ENCODE measurements around the gene DNAJC5. TPM values are rescaled to one million over a fixed set of nuclear protein-coding genes. Genes with fewer than 3 reads are reported as not detected.
"Not testable (repeated sequence)": the region's sequence is repeated elsewhere in the genome, so short reads cannot be mapped to it uniquely, and the experiment has no call there.

The DNAJC5 gene
- total RNA-seq, 1 donor from 2014 or later: 53.9 TPM

- TF ChIP-seq CTCF (IDR thresholded peaks at IDR 0.05; ENCODE audit: insufficient read depth, low read length, poor library complexity, severe bottlenecking): no peak
- H3K36me3 ChIP-seq (ENCODE audit: control insufficient read depth, insufficient read depth, low read length): peaks cover 2% of the 10 kb centered on the region
- H3K27me3 ChIP-seq (ENCODE audit: control insufficient read depth, insufficient read depth, low read length): no peaks in the 10 kb centered on the region
These were observed 64.2 kb downstream of the DNAJC5 start for GRCh38 chr20:63958964-63959698.

GRCh38 chr20:63959699-63960075, 64.8 kb downstream of the DNAJC5 start:
- H3K27me3 ChIP-seq (ENCODE audit: control insufficient read depth, insufficient read depth, low read length): no peaks in the 10 kb centered on the region
- no peak overlapping the region for H3K4me3 ChIP-seq (ENCODE audit: low read depth, low read length)
- peaks cover 2% of the 10 kb centered on the region for H3K36me3 ChIP-seq (ENCODE audit: control insufficient read depth, insufficient read depth, low read length)
- no peak for TF ChIP-seq CTCF (IDR thresholded peaks at IDR 0.05; ENCODE audit: insufficient read depth, low read length, poor library complexity, severe bottlenecking)
- DNase-seq (ENCODE audit: low read depth): no peak

More at GRCh38 chr20:63958964-63959698, 64.2 kb downstream of the DNAJC5 start:
- no peak overlapping the region for H3K4me3 ChIP-seq (ENCODE audit: low read depth, low read length)
- DNase-seq (ENCODE audit: low read depth): no peak

DNA sequence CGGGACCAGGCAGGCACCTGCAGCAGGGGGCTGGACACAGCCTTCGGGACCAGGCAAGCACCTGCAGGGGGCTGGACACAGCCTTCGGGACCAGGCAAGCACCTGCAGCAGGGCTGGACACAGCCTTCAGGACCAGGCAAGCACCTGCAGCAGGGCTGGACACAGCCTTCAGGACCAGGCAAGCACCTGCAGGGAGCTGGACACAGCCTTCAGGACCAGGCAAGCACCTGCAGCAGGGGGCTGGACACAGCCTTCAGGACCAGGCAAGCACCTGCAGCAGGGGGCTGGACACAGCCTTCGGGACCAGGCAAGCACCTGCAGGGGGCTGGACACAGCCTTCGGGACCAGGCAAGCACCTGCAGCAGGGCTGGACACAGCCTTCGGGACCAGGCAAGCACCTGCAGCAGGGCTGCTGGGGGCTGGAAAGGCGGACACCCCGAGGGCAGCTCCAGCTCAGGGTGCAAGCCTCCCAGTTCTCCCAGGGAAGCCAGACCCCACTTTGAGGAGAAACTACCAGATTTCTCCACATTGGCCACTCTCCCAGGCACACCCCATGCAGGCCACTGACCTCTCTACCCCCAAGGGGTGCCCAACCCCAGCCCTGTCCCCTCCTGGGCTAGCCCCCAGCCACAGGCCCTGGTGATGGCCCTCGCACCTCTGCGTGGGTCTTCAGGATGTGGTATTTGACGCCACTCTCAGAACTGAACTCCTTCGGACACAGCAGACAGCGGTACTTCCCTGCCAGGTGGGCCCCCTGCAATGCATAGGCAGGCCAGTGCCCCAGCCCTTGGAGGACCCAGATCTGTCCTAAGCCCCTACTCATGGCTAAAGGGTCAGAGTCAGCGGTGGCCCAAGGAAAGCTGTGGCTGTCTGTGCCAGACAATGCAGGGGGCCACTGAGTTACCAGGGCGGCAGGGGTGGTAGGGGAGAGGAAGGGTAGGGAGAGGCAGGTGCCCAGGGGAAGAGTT, 66.0 kb downstream of the DNAJC5 start:
- H3K27me3 ChIP-seq (ENCODE audit: control insufficient read depth, insufficient read depth, low read length); H3K4me3 ChIP-seq (ENCODE audit: low read depth, low read length); DNase-seq (ENCODE audit: low read depth); H3K36me3 ChIP-seq (ENCODE audit: control insufficient read depth, insufficient read depth, low read length): not testable (repeated sequence)

GRCh38 chr20:63961664-63962425, 66.9 kb downstream of the DNAJC5 start:
- Histone ChIP-seq H3K36me3 (ENCODE audit: control insufficient read depth, insufficient read depth, low read length) (peaks cover 5% of the 10 kb centered on the region), H3K4me3 (ENCODE audit: low read depth, low read length) (no peak overlapping the region), H3K27me3 (ENCODE audit: control insufficient read depth, insufficient read depth, low read length) (no peaks in the 10 kb centered on the region)
- no peak for DNase-seq (ENCODE audit: low read depth)
- TF ChIP-seq CTCF (IDR thresholded peaks at IDR 0.05; ENCODE audit: insufficient read depth, low read length, poor library complexity, severe bottlenecking): no peak

GRCh38 chr20:63962426-63963347, 67.8 kb downstream of the DNAJC5 start:
- no peak overlapping the region for H3K4me3 ChIP-seq (ENCODE audit: low read depth, low read length)
- H3K36me3 ChIP-seq (ENCODE audit: control insufficient read depth, insufficient read depth, low read length): peaks cover 5% of the 10 kb centered on the region
- no peaks in the 10 kb centered on the region for H3K27me3 ChIP-seq (ENCODE audit: control insufficient read depth, insufficient read depth, low read length)
- TF ChIP-seq CTCF (IDR thresholded peaks at IDR 0.05; ENCODE audit: insufficient read depth, low read length, poor library complexity, severe bottlenecking): no peak
- no peak for DNase-seq (ENCODE audit: low read depth)

All from kidney epithelial cell (primary cell).